ENCODE measurements around the gene ZBTB7B. TPM values are rescaled to one million over a fixed set of nuclear protein-coding genes. Genes with fewer than 3 reads are reported as not detected.

Gene ZBTB7B
- total RNA-seq, 1 experiment from 2014 or later: 38.3 TPM

- Histone ChIP-seq H4K5ac (ENCODE audit: insufficient read length, low read depth, low read length) (no peak overlapping the region), H4K20me1 (ENCODE audit: control insufficient read depth, insufficient read depth, insufficient read length) (no peaks in the 10 kb centered on the region), H3K4ac (ENCODE audit: low read depth, low read length) (no peak overlapping the region), H3T11ph (ENCODE audit: low read length) (no peak overlapping the region), H2BK120ac (ENCODE audit: low read depth, low read length, poor library complexity, severe bottlenecking) (no peak overlapping the region), H2BK5ac (ENCODE audit: insufficient read length, low read length) (no peak overlapping the region), H3K27me3 (ENCODE audit: insufficient read depth, low read length) (no peaks in the 10 kb centered on the region), H3K23me2 (ENCODE audit: insufficient read length, low read depth, low read length, poor library complexity, severe bottlenecking) (peaks cover 4% of the 10 kb centered on the region), H3K4me1 (ENCODE audit: insufficient read depth, low read length) (no peaks in the 10 kb centered on the region; the same call in 1 of the 2 replicates), H3K79me1 (ENCODE audit: insufficient read depth, low read depth, low read length, poor library complexity, severe bottlenecking) (no peaks in the 10 kb centered on the region), H3K23ac (ENCODE audit: insufficient read length, low read depth, low read length) (no peak overlapping the region), H3K27ac (ENCODE audit: insufficient read length, low read depth, low read length) (no peak overlapping the region), H2AFZ (ENCODE audit: low read length) (no peak overlapping the region), H3K18ac (ENCODE audit: insufficient read length, low read depth, low read length) (no peak overlapping the region), H4K8ac (replicated peaks; ENCODE audit: insufficient read length, low read depth, low read length) (no peak overlapping the region), H2BK15ac (ENCODE audit: low read depth, low read length) (no peak overlapping the region), H3K4me2 (ENCODE audit: insufficient read depth, insufficient read length, low read length) (no peak overlapping the region), H2BK12ac (ENCODE audit: insufficient read length, low read depth, low read length) (no peak overlapping the region), H3K14ac (ENCODE audit: insufficient read depth, low read length) (no peak overlapping the region), H4K91ac (ENCODE audit: insufficient read length, low read depth, low read length) (no peak overlapping the region), H3K56ac (ENCODE audit: insufficient read length, low read depth, low read length) (no peak overlapping the region), H3K9me3 (ENCODE audit: control insufficient read depth, low read depth, low read length) (no peaks in the 10 kb centered on the region), H3K79me2 (ENCODE audit: insufficient read depth, low read length) (no peaks in the 10 kb centered on the region), H2AK5ac (ENCODE audit: insufficient read length, low read length) (no peak overlapping the region), H2BK20ac (ENCODE audit: low read depth, low read length, poor library complexity, severe bottlenecking) (no peak overlapping the region), H3K9ac (ENCODE audit: extremely low read depth, insufficient read length, low read length) (no peak overlapping the region)
- Mint-ChIP-seq H3K27ac (no peak overlapping the region), H3K9me3 (peaks cover 0 to 2% of the 10 kb centered on the region in 2 experiments; a peak in 2 of 5 replicates), H3K36me3 (ENCODE audit: insufficient read depth in 1 of 3, low read depth in 3 of 3) (peaks cover 10 to 20% (median 17%) of the 10 kb centered on the region in 3 experiments; a peak in 6 of 7 replicates), H3K4me1 (peaks cover 8 to 20% of the 10 kb centered on the region in 2 experiments), H3K27me3 (ENCODE audit: low read depth) (peaks cover 3% of the 10 kb centered on the region), H3K4me3 (no peak overlapping the region)
- DNase-seq: peak; percentile 22
- WGBS (ENCODE audit: extremely low coverage, insufficient read length, low lambda C conversion rate): no CpG with 5 or more reads among the region's 3 CpGs
- no peak for TF ChIP-seq CTCF (conservative IDR thresholded peaks at IDR 0.05)
Observed at GRCh38 chr1:154994591-154994990, 8.0 kb upstream of the ZBTB7B start.
